Liver (tissue), 9 donors: ENCODE results near the gene CD164L2. TPM values are rescaled to one million over a fixed set of nuclear protein-coding genes. Genes with fewer than 3 reads are reported as not detected.

Experiments
- DNase-seq: peaks from one replicate; pipeline ENCODE4 v3.0.0-alpha.2; 2017; ENCODE audit warnings: low spot score
- H3K27ac ChIP-seq, 2 donors: one replicate each; pipeline ENCODE4 v1.7.0; 2013; ENCODE audit warnings: inconsistent platforms in 2 of 2, low read length in 2 of 2, control low read depth in 1 of 2, low read depth in 1 of 2, mild to moderate bottlenecking in 1 of 2
- H3K27me3 ChIP-seq, 4 donors: one replicate each; pipeline versions ENCODE4 v1.6.1 to v1.7.0; 2013; ENCODE audit warnings: low read length in 3 of 4, inconsistent platforms in 1 of 4, mild to moderate bottlenecking in 1 of 4, moderate library complexity in 1 of 4; ENCODE audit not compliant: control insufficient read depth in 4 of 4, insufficient read depth in 4 of 4
- H3K36me3 ChIP-seq, 4 donors: one replicate each; pipeline versions ENCODE4 v1.6.1 to v1.7.0; 2013; ENCODE audit warnings: low read length in 3 of 4, mild to moderate bottlenecking in 3 of 4, low read depth in 1 of 4, moderate library complexity in 1 of 4; ENCODE audit not compliant: control insufficient read depth in 4 of 4, insufficient read depth in 3 of 4
- H3K4me1 ChIP-seq, 4 donors: one replicate each; pipeline versions ENCODE4 v1.6.1 to v1.7.0; 2013; ENCODE audit warnings: low read length in 3 of 4, mild to moderate bottlenecking in 3 of 4, moderate library complexity in 1 of 4; ENCODE audit not compliant: control insufficient read depth in 4 of 4, insufficient read depth in 4 of 4
- H3K4me3 ChIP-seq, 3 donors: one replicate each; pipeline versions ENCODE4 v1.6.1 to v1.7.0; 2013; ENCODE audit warnings: low read length in 3 of 3, control low read depth in 1 of 3, low read depth in 1 of 3, mild to moderate bottlenecking in 1 of 3
- H3K9ac ChIP-seq, 2 donors: one replicate each; pipeline ENCODE4 v1.7.0; 2013; ENCODE audit warnings: low read length in 2 of 2, mild to moderate bottlenecking in 2 of 2, moderate library complexity in 2 of 2, control low read depth in 1 of 2, low read depth in 1 of 2
- H3K9me3 ChIP-seq, 4 donors: one replicate each; pipeline versions ENCODE4 v1.6.1 to v1.7.0; 2013; ENCODE audit warnings: low read length in 3 of 4; ENCODE audit not compliant: control insufficient read depth in 4 of 4
- CTCF ChIP-seq: fragments of 150-350 bp; IDR thresholded peaks from 2 replicates; pipeline ENCODE4 v1.5.1; 2017; ENCODE audit warnings: improper control_type of control experiment, low read depth, low read length; ENCODE audit not compliant: missing input control
- EGR1 ChIP-seq, 2 donors: IDR thresholded peaks; 2 replicates each; pipeline ENCODE4 v1.6.1; 2016 to 2018; ENCODE audit warnings: antibody characterized with exemption in 2 of 2, low read depth in 2 of 2
- FOXA1 ChIP-seq: IDR thresholded peaks from 2 replicates; pipeline ENCODE4 v1.6.1; 2016; ENCODE audit warnings: antibody characterized with exemption
- FOXA2 ChIP-seq: IDR thresholded peaks from 2 replicates; pipeline ENCODE4 v1.6.1; 2016; ENCODE audit warnings: antibody characterized with exemption
- GABPA ChIP-seq, 2 donors: IDR thresholded peaks in 1 of 2; conservative IDR thresholded peaks in 1 of 2; 2 replicates each; pipeline ENCODE4 v1.6.1; 2016; ENCODE audit warnings: antibody characterized with exemption in 2 of 2, mild to moderate bottlenecking in 1 of 2, moderate library complexity in 1 of 2
- HNF4A ChIP-seq, 2 donors: conservative IDR thresholded peaks; 2 replicates each; pipeline ENCODE4 v1.6.1; 2016; ENCODE audit warnings: antibody characterized with exemption in 2 of 2, mild to moderate bottlenecking in 2 of 2
- HNF4G ChIP-seq: IDR thresholded peaks from 2 replicates; pipeline ENCODE4 v1.6.1; 2016; ENCODE audit warnings: antibody characterized with exemption
- JUND ChIP-seq, 2 donors: IDR thresholded peaks; 2 replicates each; pipeline ENCODE4 v1.6.1; 2016; ENCODE audit warnings: antibody characterized with exemption in 2 of 2
- NR2F2 ChIP-seq: IDR thresholded peaks from 2 replicates; pipeline ENCODE4 v1.6.1; 2016; ENCODE audit warnings: antibody characterized with exemption
- RAD21 ChIP-seq, 2 donors: IDR thresholded peaks; 2 replicates each; pipeline ENCODE4 v1.6.1; 2016; ENCODE audit warnings: antibody characterized with exemption in 2 of 2, mild to moderate bottlenecking in 2 of 2
- RXRA ChIP-seq, 2 donors: IDR thresholded peaks; 2 replicates each; pipeline ENCODE4 v1.6.1; 2017 to 2018; ENCODE audit warnings: antibody characterized with exemption in 2 of 2, mild to moderate bottlenecking in 1 of 2
- SP1 ChIP-seq: IDR thresholded peaks from 2 replicates; pipeline ENCODE4 v1.6.1; 2018; ENCODE audit warnings: antibody characterized with exemption, mild to moderate bottlenecking
- TAF1 ChIP-seq: conservative IDR thresholded peaks from 2 replicates; pipeline ENCODE4 v1.6.1; 2016; ENCODE audit warnings: antibody characterized with exemption, mild to moderate bottlenecking
- YY1 ChIP-seq: IDR thresholded peaks from 2 replicates; pipeline ENCODE4 v1.6.1; 2016; ENCODE audit warnings: antibody characterized with exemption, mild to moderate bottlenecking
- ZBTB33 ChIP-seq: IDR thresholded peaks from 2 replicates; pipeline ENCODE4 v1.6.1; 2016; ENCODE audit warnings: antibody characterized with exemption
- WGBS: extraction: QIAGEN DNeasy Blood & Tissue Kit; methylation state at CpG from one replicate; pipeline ENCODE4 v1.1.7; 2013; 5-methylcytosine and 5-hydroxymethylcytosine counted together
- polyA plus RNA-seq, 2 donors: library from polyadenylated mRNA; stranded (reverse) in 1 of 2; unstranded in 1 of 2; fragments of 200-250 nt in 1 of 2; fragments of >200 nt in 1 of 2; fragmentation: Nextera tagmentation in 1 of 2; extraction: Ambion mirVana in 1 of 2; gene quantifications; one replicate each; pipeline versions ENCODE4 v1.2.1 to v1.2.3, GENCODE V29; 2013 to 2015
- total RNA-seq, 2 donors: library from RNA; depleted of rRNA; stranded (reverse); fragments of >200 nt; gene quantifications; one replicate each; pipeline ENCODE4 v1.2.3, GENCODE V29; 2014
- TF ChIP-seq, protein P1 (sequence below): IDR thresholded peaks from 2 replicates; pipeline ENCODE4 v1.6.1; 2016; ENCODE audit warnings: antibody characterized with exemption
- TF ChIP-seq, protein P2 (sequence below): IDR thresholded peaks from 2 replicates; pipeline ENCODE4 v1.6.1; 2016; ENCODE audit warnings: antibody characterized with exemption, mild to moderate bottlenecking
- TF ChIP-seq, protein P3 (sequence below): IDR thresholded peaks from 2 replicates; pipeline ENCODE4 v1.6.1; 2016; ENCODE audit warnings: antibody characterized with exemption
- donor health status: healthy.
- donor health status: healthy.
- donor health status: healthy.
- donor health status: healthy.
- donor health status: healthy.

The CD164L2 gene
- total and polyA plus RNA-seq, 4 donors = not detected

DNA sequence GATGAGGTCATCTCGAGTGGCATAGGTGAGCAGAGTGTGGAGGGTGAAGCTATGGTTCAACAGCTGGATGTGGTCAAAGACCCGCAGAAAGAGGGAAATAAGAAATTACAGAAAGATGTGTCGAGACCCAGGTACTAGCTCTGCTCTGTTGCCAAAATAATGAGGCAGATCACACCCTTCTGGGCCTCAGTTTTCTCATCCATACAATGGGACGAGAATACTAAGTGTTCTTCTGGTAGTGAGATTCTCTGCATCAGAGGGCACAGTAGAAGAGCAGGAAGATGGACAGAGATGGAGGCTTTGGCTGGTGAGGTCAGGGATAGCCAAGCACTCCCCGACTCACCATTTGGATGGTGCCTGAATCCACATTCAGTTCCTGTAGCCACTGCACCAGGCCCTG, 27.4 kb downstream of the CD164L2 start:
- no peak for DNase-seq
- Histone ChIP-seq H3K27ac (no peak overlapping the region), H3K4me1 (peaks cover 3 to 22% (median 11%) of the 10 kb centered on the region in 4 donors), H3K36me3 (no peaks in the 10 kb centered on the region), H3K4me3 (no peak overlapping the region), H3K27me3 (no peaks in the 10 kb centered on the region), H3K9me3 (no peaks in the 10 kb centered on the region), H3K9ac (no peak overlapping the region)
- 90% methylated on average over 5 of the region's 5 CpGs for WGBS
- TF ChIP-seq JUND (IDR thresholded peaks at IDR 0.05) (no peak), FOXA2 (no peak), HNF4A (conservative IDR thresholded peaks at IDR 0.05) (no peak), YY1 (no peak), TAF1 (no peak), GABPA (IDR thresholded peaks at IDR 0.05 in 1 of 2, conservative IDR thresholded peaks at IDR 0.05 in 1 of 2) (no peak), RAD21 (IDR thresholded peaks at IDR 0.05) (no peak), ZBTB33 (no peak), EGR1 (IDR thresholded peaks at IDR 0.05; ENCODE audit: low read depth in 2 of 2) (no peak), FOXA1 (no peak), CTCF (no peak), HNF4G (no peak), SP1 (no peak), NR2F2 (no peak), RXRA (IDR thresholded peaks at IDR 0.05) (no peak)
- TF ChIP-seq, protein P1, sequence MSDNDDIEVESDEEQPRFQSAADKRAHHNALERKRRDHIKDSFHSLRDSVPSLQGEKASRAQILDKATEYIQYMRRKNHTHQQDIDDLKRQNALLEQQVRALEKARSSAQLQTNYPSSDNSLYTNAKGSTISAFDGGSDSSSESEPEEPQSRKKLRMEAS = no peak
- TF ChIP-seq, protein P2, sequence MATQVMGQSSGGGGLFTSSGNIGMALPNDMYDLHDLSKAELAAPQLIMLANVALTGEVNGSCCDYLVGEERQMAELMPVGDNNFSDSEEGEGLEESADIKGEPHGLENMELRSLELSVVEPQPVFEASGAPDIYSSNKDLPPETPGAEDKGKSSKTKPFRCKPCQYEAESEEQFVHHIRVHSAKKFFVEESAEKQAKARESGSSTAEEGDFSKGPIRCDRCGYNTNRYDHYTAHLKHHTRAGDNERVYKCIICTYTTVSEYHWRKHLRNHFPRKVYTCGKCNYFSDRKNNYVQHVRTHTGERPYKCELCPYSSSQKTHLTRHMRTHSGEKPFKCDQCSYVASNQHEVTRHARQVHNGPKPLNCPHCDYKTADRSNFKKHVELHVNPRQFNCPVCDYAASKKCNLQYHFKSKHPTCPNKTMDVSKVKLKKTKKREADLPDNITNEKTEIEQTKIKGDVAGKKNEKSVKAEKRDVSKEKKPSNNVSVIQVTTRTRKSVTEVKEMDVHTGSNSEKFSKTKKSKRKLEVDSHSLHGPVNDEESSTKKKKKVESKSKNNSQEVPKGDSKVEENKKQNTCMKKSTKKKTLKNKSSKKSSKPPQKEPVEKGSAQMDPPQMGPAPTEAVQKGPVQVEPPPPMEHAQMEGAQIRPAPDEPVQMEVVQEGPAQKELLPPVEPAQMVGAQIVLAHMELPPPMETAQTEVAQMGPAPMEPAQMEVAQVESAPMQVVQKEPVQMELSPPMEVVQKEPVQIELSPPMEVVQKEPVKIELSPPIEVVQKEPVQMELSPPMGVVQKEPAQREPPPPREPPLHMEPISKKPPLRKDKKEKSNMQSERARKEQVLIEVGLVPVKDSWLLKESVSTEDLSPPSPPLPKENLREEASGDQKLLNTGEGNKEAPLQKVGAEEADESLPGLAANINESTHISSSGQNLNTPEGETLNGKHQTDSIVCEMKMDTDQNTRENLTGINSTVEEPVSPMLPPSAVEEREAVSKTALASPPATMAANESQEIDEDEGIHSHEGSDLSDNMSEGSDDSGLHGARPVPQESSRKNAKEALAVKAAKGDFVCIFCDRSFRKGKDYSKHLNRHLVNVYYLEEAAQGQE = no peak
- TF ChIP-seq, protein P3, sequence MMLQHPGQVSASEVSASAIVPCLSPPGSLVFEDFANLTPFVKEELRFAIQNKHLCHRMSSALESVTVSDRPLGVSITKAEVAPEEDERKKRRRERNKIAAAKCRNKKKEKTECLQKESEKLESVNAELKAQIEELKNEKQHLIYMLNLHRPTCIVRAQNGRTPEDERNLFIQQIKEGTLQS = no peak
